CD4-positive, alpha-beta T cell treated with Interleukin-15 for 1 hour (primary cell): Measurements from ENCODE around the gene ZNF219.
"Not testable (repeated sequence)": the region's sequence is repeated elsewhere in the genome, so short reads cannot be mapped to it uniquely, and the experiment has no call there.

Experiments used
- DNase-seq: peaks from one replicate; pipeline ENCODE4 v3.0.0-alpha.2; 2020

ZNF219 gene

DNA sequence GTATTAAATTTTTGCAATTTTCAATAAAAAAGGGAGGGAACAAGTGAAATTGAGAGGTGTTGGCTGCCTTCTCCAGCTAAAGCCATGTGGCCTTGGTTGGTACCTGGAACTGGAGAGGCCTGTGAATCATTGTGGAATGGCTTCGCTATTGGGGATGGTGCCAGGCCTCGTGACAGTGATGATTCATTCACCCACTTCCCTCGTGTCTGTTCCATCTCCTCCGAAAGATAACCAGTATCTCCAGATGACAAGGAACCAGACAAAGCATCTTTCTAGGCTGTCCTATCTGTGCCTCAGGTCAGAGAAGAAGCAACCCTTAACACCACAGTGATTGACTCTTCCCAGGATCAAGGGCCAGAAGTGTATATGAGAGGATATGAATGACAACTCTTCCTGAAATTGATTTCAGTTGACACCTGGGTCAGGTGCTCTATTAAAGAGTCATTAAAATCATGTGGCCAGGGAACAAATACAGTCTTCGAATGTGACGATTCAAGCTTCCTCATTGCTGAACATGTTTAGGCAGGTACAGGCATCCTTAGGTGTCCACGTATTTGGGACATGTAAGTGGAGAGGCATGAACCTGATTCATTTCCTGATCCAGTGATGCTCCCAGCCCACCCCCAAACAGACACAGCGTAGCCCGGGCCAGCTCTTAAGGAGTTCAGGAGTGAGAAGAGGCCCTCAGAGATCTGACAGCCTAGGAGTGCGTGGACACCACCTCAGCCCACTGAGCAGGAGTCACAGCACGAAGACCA lies 56.6 kb downstream of the ZNF219 start, which contains the start of gene RNASE7:
Gene RNASE7 (plus strand): TSS at position 687 of the 758 bp plus-strand sequence. CDS start 631 bp downstream, outside the sequence.
- DNase-seq = no peak

DNA sequence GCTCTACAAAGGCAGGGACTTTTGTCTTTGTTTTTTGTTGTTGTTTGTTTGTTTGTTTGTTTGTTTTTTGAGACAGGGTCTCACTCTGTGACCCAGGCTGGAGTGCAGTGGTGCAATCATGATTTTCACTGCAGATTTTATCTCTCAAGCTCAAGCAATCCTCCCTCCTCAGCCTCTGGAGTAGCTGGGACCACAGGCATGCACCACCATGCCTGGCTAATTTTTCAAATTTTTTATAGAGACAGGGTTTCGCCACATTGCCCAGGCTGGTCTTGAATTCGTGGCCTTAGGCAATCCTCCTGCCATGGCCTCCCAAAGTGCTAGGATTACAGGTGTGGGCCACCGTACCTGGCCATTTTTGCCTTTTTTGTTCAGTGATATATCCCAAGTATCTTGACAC lies 57.5 kb downstream of the ZNF219 start:
- not testable (repeated sequence) for DNase-seq

DNA sequence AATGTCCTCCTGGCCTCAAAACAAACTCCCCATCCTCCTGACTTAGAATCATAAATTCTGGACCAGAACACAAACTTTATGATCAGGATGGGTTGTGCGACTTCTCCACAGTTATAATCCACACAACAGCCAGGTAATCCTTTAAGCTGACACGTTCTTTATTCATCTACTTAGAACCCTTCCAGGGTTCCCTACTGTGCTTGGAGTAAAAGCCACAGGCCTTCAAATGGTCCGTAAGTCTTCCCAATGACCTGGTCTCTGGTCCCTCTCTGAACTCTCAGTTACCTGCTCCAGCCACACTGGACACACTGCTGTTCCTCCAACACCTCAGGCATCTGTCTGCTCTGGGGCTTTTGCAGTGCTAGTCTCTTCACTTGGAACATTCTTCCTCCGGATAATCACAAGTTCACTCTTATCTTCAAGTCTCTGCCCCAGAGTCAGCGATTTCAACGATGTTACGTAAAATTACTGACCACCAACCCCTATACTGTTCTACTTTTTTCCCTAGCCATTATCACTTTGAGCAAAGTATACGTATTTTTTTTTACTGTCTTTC lies 58.0 kb downstream of the ZNF219 start:
- DNase-seq = no peak
